GM23338 (cell line): ENCODE results near the gene TBC1D12. TPM values are rescaled to one million over a fixed set of nuclear protein-coding genes. Genes with fewer than 3 reads are reported as not detected.

ENCODE experiments used
- ATAC-seq: fragments of 200-7000 bp; cut with Tn5 transposase; 3 replicates; pipeline ENCODE4 v1.9.1; 2020
- DNase-seq: peaks from one replicate; pipeline ENCODE4 v3.0.0-alpha.2; 2015; ENCODE audit warnings: low spot score
- H2AFZ ChIP-seq: fragments of 200-600 bp; sonication (generic); 2 replicates; pipeline ENCODE4 v1.8.0; 2016; ENCODE audit warnings: antibody characterized with exemption, mild to moderate bottlenecking, moderate library complexity
- H3F3A ChIP-seq: fragments of 200-600 bp; sonication (generic); replicated peaks from 2 replicates; pipeline ENCODE4 v1.8.0; 2017; ENCODE audit warnings: antibody characterized with exemption, mixed run types, low read depth
- H3K27ac ChIP-seq: fragments of 200-600 bp; sonication (generic); 2 replicates; pipeline ENCODE4 v1.6.1; 2016; ENCODE audit warnings: low read depth
- H3K27me3 ChIP-seq: fragments of 200-600 bp; sonication (generic); 2 replicates; pipeline ENCODE4 v1.8.0; 2016; ENCODE audit warnings: mild to moderate bottlenecking, mixed run types, moderate library complexity; ENCODE audit not compliant: insufficient read depth
- H3K36me3 ChIP-seq: fragments of 200-600 bp; sonication (generic); 2 replicates; pipeline ENCODE4 v1.8.0; 2016; ENCODE audit warnings: mild to moderate bottlenecking; ENCODE audit not compliant: insufficient read depth
- H3K4me1 ChIP-seq: fragments of 200-600 bp; sonication (generic); 2 replicates; pipeline ENCODE4 v1.8.0; 2016; ENCODE audit warnings: mild to moderate bottlenecking, moderate library complexity; ENCODE audit not compliant: insufficient read depth
- H3K4me2 ChIP-seq: fragments of 200-600 bp; sonication (generic); 2 replicates; pipeline ENCODE4 v1.7.1; 2017; ENCODE audit warnings: mixed run types
- H3K4me3 ChIP-seq: fragments of 200-600 bp; sonication (generic); 2 replicates; pipeline ENCODE4 v1.6.1; 2016; ENCODE audit warnings: mixed run types
- H3K79me2 ChIP-seq: fragments of 200-600 bp; sonication (generic); replicated peaks from 2 replicates; pipeline ENCODE4 v1.8.0; 2017; ENCODE audit warnings: mild to moderate bottlenecking; ENCODE audit not compliant: insufficient read depth
- H3K9me2 ChIP-seq: fragments of 200-600 bp; sonication (generic); 2 replicates; pipeline ENCODE4 v1.8.0; 2017; ENCODE audit not compliant: insufficient read depth
- H4K20me1 ChIP-seq: fragments of 200-600 bp; sonication (generic); replicated peaks from 2 replicates; pipeline ENCODE4 v1.8.0; 2017; ENCODE audit warnings: mild to moderate bottlenecking; ENCODE audit not compliant: insufficient read depth
- H3K27ac Mint-ChIP-seq: 2 replicates; pipeline ENCODE4 v1.8.0; 2020; ENCODE audit warnings: inconsistent platforms, mild to moderate bottlenecking, moderate library complexity, mixed read lengths
- H3K27me3 Mint-ChIP-seq: 3 replicates; pipeline ENCODE4 v1.8.0; 2022; ENCODE audit warnings: low read depth, mild to moderate bottlenecking, moderate library complexity, mixed read lengths, inconsistent platforms; ENCODE audit not compliant: insufficient read depth, poor library complexity
- H3K36me3 Mint-ChIP-seq: 3 replicates; pipeline ENCODE4 v1.8.0; 2021; ENCODE audit warnings: low read depth, mild to moderate bottlenecking, inconsistent platforms, moderate library complexity, mixed read lengths
- H3K4me1 Mint-ChIP-seq: 3 replicates; pipeline ENCODE4 v1.8.0; 2020; ENCODE audit warnings: mild to moderate bottlenecking, inconsistent platforms, mixed read lengths
- H3K4me3 Mint-ChIP-seq: 3 replicates; pipeline ENCODE4 v1.8.0; 2021; ENCODE audit warnings: moderate library complexity, mild to moderate bottlenecking, inconsistent platforms, mixed read lengths
- H3K9me3 Mint-ChIP-seq: 3 replicates; pipeline ENCODE4 v1.8.0; 2020; ENCODE audit warnings: moderate library complexity, mild to moderate bottlenecking, inconsistent platforms, mixed read lengths
- CREB1 ChIP-seq: fragments of 250-450 bp; sonication (Bioruptor Pico); IDR thresholded peaks from 2 replicates; pipeline ENCODE4 v1.5.0; 2020; ENCODE audit warnings: low read depth, mild to moderate bottlenecking, moderate library complexity
- CTCF ChIP-seq, 2 experiments: fragments of 200-600 bp in 1 of 2; sonication (generic) in 1 of 2; conservative IDR thresholded peaks; 2 replicates each; pipeline versions ENCODE4 v1.5.1 to v1.6.1; 2016 to 2017; ENCODE audit warnings: antibody characterized with exemption in 2 of 2, low read depth in 2 of 2, mild to moderate bottlenecking in 2 of 2, moderate library complexity in 1 of 2
- ETS1 ChIP-seq: IDR thresholded peaks from 2 replicates; pipeline ENCODE4 v1.6.1; 2016; ENCODE audit warnings: antibody characterized with exemption
- EZH2 ChIP-seq: fragments of 200-600 bp; sonication (generic); IDR thresholded peaks from one replicate; pipeline ENCODE4 v1.8.0; 2017; ENCODE audit warnings: antibody characterized with exemption, mild to moderate bottlenecking, low read depth; ENCODE audit not compliant: unreplicated experiment
- EZH2phosphoT487 ChIP-seq: fragments of 200-600 bp; sonication (generic); IDR thresholded peaks from one replicate; pipeline ENCODE4 v1.8.1; 2018; ENCODE audit warnings: antibody characterized with exemption; ENCODE audit not compliant: unreplicated experiment
- JUNB ChIP-seq: IDR thresholded peaks from one replicate; pipeline ENCODE4 v1.6.1; 2016; ENCODE audit warnings: antibody characterized with exemption; ENCODE audit not compliant: unreplicated experiment
- NANOG ChIP-seq: IDR thresholded peaks from 2 replicates; pipeline ENCODE4 v1.6.1; 2016; ENCODE audit warnings: antibody characterized with exemption, borderline replicate concordance
- POLR2AphosphoS5 ChIP-seq: IDR thresholded peaks from 2 replicates; pipeline ENCODE4 v1.6.1; 2016; ENCODE audit warnings: antibody characterized with exemption, low read depth
- REST ChIP-seq: IDR thresholded peaks from one replicate; pipeline ENCODE4 v1.6.1; 2018; ENCODE audit warnings: antibody characterized with exemption; ENCODE audit not compliant: unreplicated experiment
- STAT1 ChIP-seq: IDR thresholded peaks from one replicate; pipeline ENCODE4 v1.6.1; 2016; ENCODE audit warnings: antibody characterized with exemption; ENCODE audit not compliant: unreplicated experiment
- ZNF114 ChIP-seq: fragments of 250-450 bp; sonication (Bioruptor Pico); IDR thresholded peaks from 2 replicates; pipeline ENCODE4 v1.5.0; 2020; ENCODE audit warnings: mild to moderate bottlenecking, moderate library complexity
- ZNF331 ChIP-seq: fragments of 250-450 bp; sonication (Bioruptor Pico); IDR thresholded peaks from 2 replicates; pipeline ENCODE4 v1.5.0; 2020; ENCODE audit warnings: low read depth, mild to moderate bottlenecking, moderate library complexity
- polyA plus RNA-seq: library from polyadenylated mRNA; unstranded; fragments of >200 nt; fragmentation: Nextera tagmentation; extraction: Ambion mirVana; gene quantifications from 2 replicates; pipeline ENCODE4 v1.2.1, GENCODE V29; 2016
- total RNA-seq: library from RNA; depleted of rRNA; stranded (reverse); fragments of >200 nt; shearing (Covaris generic); gene quantifications from 2 replicates; pipeline ENCODE4 v1.2.3, GENCODE V29; 2014

Gene TBC1D12
- total and polyA plus RNA-seq, 2 experiments from 2014 or later: 2.3 to 3.6 TPM

- TF ChIP-seq CREB1 (CRISPR knock-in tag) (no peak), NANOG (no peak), CTCF (conservative IDR thresholded peaks at IDR 0.05; ENCODE audit: low read depth in 2 of 2) (peak; percentile 16 to 22; a peak in 1 of 4 replicates)
- no peaks in the 10 kb centered on the region for H3K4me1 Mint-ChIP-seq
- Histone ChIP-seq H3K27ac (no peak overlapping the region), H3K4me3 (no peak overlapping the region), H3F3A (no peaks in the 10 kb centered on the region), H2AFZ (no peak overlapping the region), H3K9me2 (no peaks in the 10 kb centered on the region), H3K4me1 (no peaks in the 10 kb centered on the region), H4K20me1 (no peaks in the 10 kb centered on the region), H3K79me2 (no peaks in the 10 kb centered on the region), H3K36me3 (no peaks in the 10 kb centered on the region), H3K27me3 (no peaks in the 10 kb centered on the region), H3K4me2 (no peak overlapping the region)
- peak; percentile 30 for DNase-seq
- peaks cover 8% of the 10 kb centered on the region; the same call in 2 of the 3 replicates for H3K36me3 Mint-ChIP-seq
- no peak overlapping the region for H3K4me3 Mint-ChIP-seq
- no peak overlapping the region for H3K27ac Mint-ChIP-seq
- H3K9me3 Mint-ChIP-seq: peaks cover 12% of the 10 kb centered on the region; the same call in 2 of the 3 replicates
- H3K27me3 Mint-ChIP-seq: no peaks in the 10 kb centered on the region
- ATAC-seq: peak; percentile 50; the same call in 1 of the 3 replicates
Observed at GRCh38 chr10:94439275-94439861, 37.0 kb downstream of the TBC1D12 start.

GRCh38 chr10:94440096-94440495, 37.8 kb downstream of the TBC1D12 start:
- no peaks in the 10 kb centered on the region for H4K20me1 ChIP-seq
- H3K79me2 ChIP-seq: no peaks in the 10 kb centered on the region
- H3F3A ChIP-seq: no peaks in the 10 kb centered on the region
- no peak overlapping the region for H2AFZ ChIP-seq
- H3K27me3 ChIP-seq: no peaks in the 10 kb centered on the region
- no peaks in the 10 kb centered on the region for H3K4me1 Mint-ChIP-seq
- H3K4me2 ChIP-seq: no peak overlapping the region
- H3K4me1 ChIP-seq: no peaks in the 10 kb centered on the region
- DNase-seq (no peak), ATAC-seq (no peak)
- peaks cover 12% of the 10 kb centered on the region; the same call in 2 of the 3 replicates for H3K9me3 Mint-ChIP-seq
- H3K36me3 ChIP-seq: no peaks in the 10 kb centered on the region
- no peak overlapping the region for H3K27ac ChIP-seq
- H3K27ac Mint-ChIP-seq: no peak overlapping the region
- no peak overlapping the region for H3K4me3 ChIP-seq
- no peaks in the 10 kb centered on the region for H3K9me2 ChIP-seq
- H3K4me3 Mint-ChIP-seq: no peak overlapping the region
- peaks cover 8% of the 10 kb centered on the region; the same call in 2 of the 3 replicates for H3K36me3 Mint-ChIP-seq
- no peaks in the 10 kb centered on the region for H3K27me3 Mint-ChIP-seq
- TF ChIP-seq NANOG (no peak), CREB1 (CRISPR knock-in tag) (no peak), ETS1 (no peak), POLR2AphosphoS5 (no peak), EZH2phosphoT487 (no peak), CTCF (conservative IDR thresholded peaks at IDR 0.05; ENCODE audit: low read depth in 2 of 2) (no peak), EZH2 (no peak), REST (no peak), JUNB (no peak), STAT1 (no peak), ZNF114 (CRISPR knock-in tag) (no peak), ZNF331 (CRISPR knock-in tag) (no peak)
